Measurements from ENCODE around the gene COPB2.
"Not testable (repeated sequence)": the region's sequence is repeated elsewhere in the genome, so short reads cannot be mapped to it uniquely, and the experiment has no call there.

Gene COPB2

DNA sequence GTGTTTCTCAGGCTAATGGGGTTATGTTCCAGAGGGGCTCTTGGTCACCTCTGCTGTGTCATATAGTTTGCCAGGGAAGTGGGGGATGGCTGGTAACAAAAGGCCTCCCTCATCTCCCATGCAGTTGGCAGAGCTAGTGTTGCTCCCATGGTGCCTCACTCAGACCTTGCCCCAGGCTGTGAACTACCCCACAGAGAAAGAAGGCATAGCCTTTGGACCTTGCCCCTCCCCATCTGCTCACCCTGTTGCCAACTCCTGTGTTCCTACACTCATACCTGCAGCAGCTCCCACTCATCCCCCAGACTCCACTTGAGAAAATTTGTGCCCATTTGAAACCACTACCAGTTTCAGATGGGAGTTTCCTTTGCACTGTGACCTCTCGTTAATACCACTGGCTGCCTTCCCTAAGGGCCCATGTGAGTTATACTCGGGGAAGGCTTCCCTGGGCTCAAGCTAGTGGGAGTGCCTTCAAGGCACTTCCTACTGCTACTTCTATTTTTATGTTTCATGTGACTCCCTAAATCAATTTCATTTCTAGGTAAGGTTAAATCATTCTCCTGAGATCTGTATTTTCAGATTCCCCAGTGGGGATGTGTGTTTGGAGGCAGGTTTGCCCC lies 25.3 kb upstream of the COPB2 start:
- DNase-seq (ENCODE audit: low read depth, low spot score) = no peak
- H3K4me3 ChIP-seq (ENCODE audit: low read depth, low read length) = no peak overlapping the region
- in situ Hi-C loops (cut with HindIII; ENCODE audit: low sequenced_read_pairs) = no loop called here
- TF ChIP-seq, protein P1, sequence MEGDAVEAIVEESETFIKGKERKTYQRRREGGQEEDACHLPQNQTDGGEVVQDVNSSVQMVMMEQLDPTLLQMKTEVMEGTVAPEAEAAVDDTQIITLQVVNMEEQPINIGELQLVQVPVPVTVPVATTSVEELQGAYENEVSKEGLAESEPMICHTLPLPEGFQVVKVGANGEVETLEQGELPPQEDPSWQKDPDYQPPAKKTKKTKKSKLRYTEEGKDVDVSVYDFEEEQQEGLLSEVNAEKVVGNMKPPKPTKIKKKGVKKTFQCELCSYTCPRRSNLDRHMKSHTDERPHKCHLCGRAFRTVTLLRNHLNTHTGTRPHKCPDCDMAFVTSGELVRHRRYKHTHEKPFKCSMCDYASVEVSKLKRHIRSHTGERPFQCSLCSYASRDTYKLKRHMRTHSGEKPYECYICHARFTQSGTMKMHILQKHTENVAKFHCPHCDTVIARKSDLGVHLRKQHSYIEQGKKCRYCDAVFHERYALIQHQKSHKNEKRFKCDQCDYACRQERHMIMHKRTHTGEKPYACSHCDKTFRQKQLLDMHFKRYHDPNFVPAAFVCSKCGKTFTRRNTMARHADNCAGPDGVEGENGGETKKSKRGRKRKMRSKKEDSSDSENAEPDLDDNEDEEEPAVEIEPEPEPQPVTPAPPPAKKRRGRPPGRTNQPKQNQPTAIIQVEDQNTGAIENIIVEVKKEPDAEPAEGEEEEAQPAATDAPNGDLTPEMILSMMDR (IDR thresholded peaks at IDR 0.05; ENCODE audit: low read depth, low read length) = no peak

DNA sequence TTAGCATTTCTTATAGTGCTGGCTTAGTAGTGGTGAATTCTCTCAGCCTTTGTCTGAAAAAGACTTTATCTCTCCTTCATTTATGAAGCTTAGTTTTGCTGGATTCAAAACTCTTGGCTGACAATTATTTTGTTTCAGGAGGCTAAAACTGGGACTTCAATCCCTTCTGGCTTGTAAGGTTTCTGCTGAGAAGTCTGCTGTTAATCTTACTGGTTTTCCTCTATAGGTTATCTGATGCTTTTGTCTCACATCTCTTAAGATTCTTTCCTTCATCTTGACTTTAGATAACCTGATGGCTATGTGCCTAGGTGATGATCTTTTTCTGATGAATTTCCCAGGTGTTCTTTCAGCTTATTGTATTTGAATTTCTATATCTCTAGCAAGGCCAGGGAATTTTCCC lies 23.4 kb upstream of the COPB2 start:
- in situ Hi-C loops (cut with HindIII; ENCODE audit: low sequenced_read_pairs); H3K4me3 ChIP-seq (ENCODE audit: low read depth, low read length); DNase-seq (ENCODE audit: low read depth, low spot score): not testable (repeated sequence)

DNA sequence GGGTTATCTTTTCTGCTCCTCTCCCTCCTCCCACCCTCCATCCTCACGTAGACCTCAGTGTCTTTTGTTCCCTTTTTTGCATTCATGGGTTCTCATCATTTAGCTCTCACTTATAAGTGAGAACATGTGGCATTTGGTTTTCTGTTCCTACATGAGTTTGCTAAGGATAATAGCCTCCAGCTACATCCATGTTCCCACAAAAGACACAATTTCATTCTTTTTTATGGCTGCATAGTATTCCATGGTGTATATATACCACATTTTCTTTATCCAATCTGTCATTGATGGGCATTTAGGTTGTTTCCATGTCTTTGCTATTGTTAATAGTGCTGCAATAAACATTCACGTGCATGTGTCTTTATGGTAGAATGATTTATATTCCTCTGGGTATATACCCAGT lies 11.7 kb upstream of the COPB2 start:
- in situ Hi-C loops (cut with HindIII; ENCODE audit: low sequenced_read_pairs); H3K4me3 ChIP-seq (ENCODE audit: low read depth, low read length); DNase-seq (ENCODE audit: low read depth, low spot score): not testable (repeated sequence)

DNA sequence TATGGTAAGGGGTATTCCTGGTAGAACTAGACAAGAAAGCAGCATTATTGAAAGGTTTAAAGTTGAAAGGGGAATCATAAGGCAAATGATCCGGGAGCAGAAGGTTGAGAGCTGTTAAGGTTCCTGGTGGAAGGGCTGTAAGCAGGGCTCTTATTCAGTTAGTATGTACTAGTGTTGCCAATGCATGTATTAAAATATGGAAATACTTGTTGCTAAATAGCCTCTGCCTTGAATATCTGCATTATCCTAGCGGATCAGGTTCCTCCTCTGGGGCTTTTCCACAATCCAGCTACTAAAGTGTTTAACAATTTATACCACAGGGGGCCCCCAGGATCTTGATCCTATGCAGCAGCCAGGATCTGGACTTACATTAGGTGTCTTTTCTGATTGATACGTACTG lies 7.3 kb upstream of the COPB2 start:
- H3K4me3 ChIP-seq (ENCODE audit: low read depth, low read length) = no peak overlapping the region
- in situ Hi-C loops (cut with HindIII; ENCODE audit: low sequenced_read_pairs) = no loop called here
- TF ChIP-seq, protein P1 (IDR thresholded peaks at IDR 0.05; ENCODE audit: low read depth, low read length) = no peak
- DNase-seq (ENCODE audit: low read depth, low spot score) = no peak

DNA sequence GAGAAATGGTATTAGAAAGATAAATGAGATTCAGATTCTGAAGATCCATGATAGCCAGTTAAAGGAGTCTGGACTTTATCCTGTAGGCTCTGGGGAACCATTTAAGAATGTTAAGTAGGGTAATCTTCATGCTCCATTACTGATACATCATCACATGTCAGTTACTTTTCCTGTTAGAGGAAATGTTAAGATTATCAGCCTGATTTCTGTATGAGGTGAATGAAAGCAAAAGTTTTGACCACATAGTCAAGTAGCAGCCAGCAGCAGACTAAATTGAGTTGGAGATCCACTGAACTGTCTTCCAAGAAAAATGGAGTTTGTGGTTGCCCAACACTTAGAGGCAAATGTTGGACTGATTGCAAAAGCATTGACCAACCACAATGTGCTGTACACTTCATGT lies 4.7 kb upstream of the COPB2 start:
- no peak for DNase-seq (ENCODE audit: low read depth, low spot score)
- in situ Hi-C loops (cut with HindIII; ENCODE audit: low sequenced_read_pairs) = no loop called here
- TF ChIP-seq, protein P1 (IDR thresholded peaks at IDR 0.05; ENCODE audit: low read depth, low read length) = no peak

DNA sequence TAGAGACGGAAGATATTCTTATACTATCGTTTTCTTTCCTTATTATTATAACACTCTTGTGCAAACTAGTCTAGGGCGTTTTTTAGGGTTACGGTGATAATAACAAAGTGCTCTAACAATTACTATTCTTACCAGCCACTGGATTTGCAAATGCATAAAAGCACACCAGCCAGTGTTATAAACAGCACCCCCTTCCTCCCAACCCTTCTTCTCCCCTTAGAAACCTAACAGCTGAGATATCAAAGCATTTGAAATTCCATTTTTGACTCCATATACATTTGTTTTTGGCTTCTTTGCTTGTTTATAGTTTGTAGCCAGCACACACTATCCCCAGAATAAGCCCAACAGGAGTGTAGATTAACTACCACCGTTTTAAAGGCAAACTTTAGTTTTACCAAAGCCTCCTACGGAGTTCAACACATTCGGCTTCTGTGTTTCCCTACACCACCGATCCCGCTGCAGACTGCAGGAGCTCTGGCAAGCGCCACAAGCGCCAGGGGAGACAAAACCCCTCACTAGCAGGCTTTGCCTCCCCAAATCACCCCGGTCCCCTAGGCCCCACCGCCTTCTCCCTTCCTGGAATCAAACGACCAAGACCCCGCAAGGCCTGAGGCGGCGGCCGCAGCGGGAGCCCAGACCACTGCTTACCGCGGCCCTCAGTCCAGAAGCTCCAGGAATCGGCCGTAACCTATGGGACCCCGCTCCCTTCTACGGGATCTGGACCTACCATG lies 461 bp downstream of the COPB2 start:
- peak overlapping the region; percentile 96 for H3K4me3 ChIP-seq (ENCODE audit: low read depth, low read length)
- in situ Hi-C loops (cut with HindIII; ENCODE audit: low sequenced_read_pairs) = no loop called here
- no peak for DNase-seq (ENCODE audit: low read depth, low spot score)
- TF ChIP-seq, protein P1 (IDR thresholded peaks at IDR 0.05; ENCODE audit: low read depth, low read length) = no peak

More for the DNA sequence above, 4.7 kb upstream of the COPB2 start:
- no peak overlapping the region for H3K4me3 ChIP-seq (ENCODE audit: low read depth, low read length)

DNA sequence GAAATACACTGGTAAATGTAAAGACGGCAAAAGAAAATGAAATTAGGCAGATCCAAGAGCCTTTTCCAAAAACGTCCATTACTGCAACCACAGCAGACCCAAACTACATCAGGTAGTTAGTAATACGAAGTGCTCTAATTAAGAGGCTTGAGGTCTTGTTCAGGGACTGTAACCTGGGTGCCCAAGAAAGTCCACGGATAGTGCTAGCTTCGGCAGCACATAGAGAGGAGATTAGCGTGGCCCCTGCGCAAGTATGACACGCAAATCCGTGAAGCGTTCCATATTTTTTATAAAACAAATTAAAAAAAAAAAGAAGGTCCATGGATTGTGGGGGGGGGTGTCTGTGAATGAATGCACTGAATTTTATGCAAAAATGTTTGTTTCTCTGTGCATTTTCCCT lies 1.4 kb downstream of the COPB2 start:
- no peak for DNase-seq (ENCODE audit: low read depth, low spot score)
- peak overlapping the region; percentile 96 for H3K4me3 ChIP-seq (ENCODE audit: low read depth, low read length)
- TF ChIP-seq, protein P1 (IDR thresholded peaks at IDR 0.05; ENCODE audit: low read depth, low read length) = no peak
- in situ Hi-C loops (cut with HindIII; ENCODE audit: low sequenced_read_pairs) = no loop called here

DNA sequence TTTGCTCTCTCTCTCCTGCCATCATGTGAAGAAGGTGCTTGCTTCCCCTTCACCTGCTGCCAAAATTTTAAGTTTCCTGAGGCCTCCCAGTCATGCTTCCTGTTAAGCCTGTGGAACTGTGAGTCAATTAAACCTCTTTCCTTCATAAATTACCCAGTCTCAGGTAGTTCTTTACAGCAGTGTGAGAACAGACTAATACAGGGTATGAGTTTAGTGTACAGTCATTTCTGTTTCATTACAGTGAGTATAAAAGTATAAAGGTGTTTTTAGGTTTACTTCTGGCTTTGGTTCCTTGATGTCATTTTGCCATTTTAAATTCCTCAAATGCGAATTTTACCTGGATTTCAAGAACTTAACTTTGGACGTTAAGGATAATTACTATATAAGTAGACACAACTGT lies 7.2 kb downstream of the COPB2 start:
- DNase-seq (ENCODE audit: low read depth, low spot score); in situ Hi-C loops (cut with HindIII; ENCODE audit: low sequenced_read_pairs); H3K4me3 ChIP-seq (ENCODE audit: low read depth, low read length): not testable (repeated sequence)

Measured in astrocyte of the spinal cord (primary cell).